Measurements from ENCODE around the gene GRIA3.

- no peak for TF ChIP-seq ZNF274 (IDR thresholded peaks at IDR 0.05; ENCODE audit: low read length)
- no peak for TF ChIP-seq ZNF274 (tag by site-specific recombination; IDR thresholded peaks at IDR 0.05; ENCODE audit: borderline replicate concordance)
- no peak for TF ChIP-seq CTCF (tag by site-specific recombination; IDR thresholded peaks at IDR 0.05)
- TF ChIP-seq ZNF174 (tag by site-specific recombination; IDR thresholded peaks at IDR 0.05), result no peak
- TF ChIP-seq ZNF398 (tag by site-specific recombination; IDR thresholded peaks at IDR 0.05), result no peak
- no peak for TF ChIP-seq ZBTB11 (tag by site-specific recombination; conservative IDR thresholded peaks at IDR 0.05; ENCODE audit: low read depth)
- no peak for TF ChIP-seq REST (tag by site-specific recombination; IDR thresholded peaks at IDR 0.05)
- no peak for TF ChIP-seq PRDM4 (tag by site-specific recombination; IDR thresholded peaks at IDR 0.05)
These were observed 19.7 kb downstream of the GRIA3 start for GRCh38 chrX:123203772-123204171.
